Spleen (tissue), 7 donors: ENCODE data around the gene TMEM100.

Experiments used
- CTCF ChIP-seq, 11 experiments: fragments of 200-600 bp in 7 of 11; fragments of 450-650 bp in 4 of 11; sonication (generic) in 4 of 11; IDR thresholded peaks in 8 of 11; conservative IDR thresholded peaks in 3 of 11; 1 replicate in 7 of 11; 2 replicates in 4 of 11; pipeline versions ENCODE4 v1.4.0 to v1.8.0; 2016 to 2021; ENCODE audit warnings: antibody characterized with exemption in 11 of 11, inconsistent platforms in 4 of 11, mild to moderate bottlenecking in 1 of 11
- POLR2A ChIP-seq, 3 donors: fragments of 450-650 bp; IDR thresholded peaks; one replicate each; pipeline ENCODE4 v1.5.1; 2017; ENCODE audit warnings: antibody characterized with exemption in 3 of 3, mild to moderate bottlenecking in 1 of 3
- donor health status: DM: no; HTN: no; CAD: no; lungs with moderate emphysema.
- donor health status: DM: no; HTN: no; CAD: no.
- donor health status: DM: no; HTN: no; CAD: no.

GRCh38 chr17:55730380-55730779, 7.7 kb upstream of the TMEM100 start:
- TF ChIP-seq CTCF (IDR thresholded peaks at IDR 0.05 in 8 of 11, conservative IDR thresholded peaks at IDR 0.05 in 3 of 11) = no peak
- TF ChIP-seq POLR2A (IDR thresholded peaks at IDR 0.05) = no peak
